Measurements from ENCODE around the gene PDIA2.

DNA sequence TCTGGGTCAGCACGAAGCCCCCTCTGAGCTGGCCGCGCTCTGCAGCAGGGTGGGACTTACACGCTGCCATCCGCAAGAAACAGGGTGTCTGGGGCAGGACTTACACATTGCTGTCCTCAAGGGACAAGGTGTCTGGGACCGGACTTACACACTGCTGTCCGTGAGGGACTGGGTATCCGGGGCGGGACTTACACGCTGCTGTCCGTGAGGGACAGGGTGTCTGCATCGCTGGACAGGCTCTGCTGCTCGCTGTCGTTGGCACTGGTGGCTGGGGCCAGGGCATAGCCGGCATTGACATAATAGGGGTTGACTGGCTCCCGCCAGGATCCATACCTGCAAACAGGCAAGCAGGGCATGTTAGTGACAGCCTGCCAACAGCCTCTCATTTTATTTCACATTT is 31.4 kb downstream of the PDIA2 start:
- TF ChIP-seq, protein P1, sequence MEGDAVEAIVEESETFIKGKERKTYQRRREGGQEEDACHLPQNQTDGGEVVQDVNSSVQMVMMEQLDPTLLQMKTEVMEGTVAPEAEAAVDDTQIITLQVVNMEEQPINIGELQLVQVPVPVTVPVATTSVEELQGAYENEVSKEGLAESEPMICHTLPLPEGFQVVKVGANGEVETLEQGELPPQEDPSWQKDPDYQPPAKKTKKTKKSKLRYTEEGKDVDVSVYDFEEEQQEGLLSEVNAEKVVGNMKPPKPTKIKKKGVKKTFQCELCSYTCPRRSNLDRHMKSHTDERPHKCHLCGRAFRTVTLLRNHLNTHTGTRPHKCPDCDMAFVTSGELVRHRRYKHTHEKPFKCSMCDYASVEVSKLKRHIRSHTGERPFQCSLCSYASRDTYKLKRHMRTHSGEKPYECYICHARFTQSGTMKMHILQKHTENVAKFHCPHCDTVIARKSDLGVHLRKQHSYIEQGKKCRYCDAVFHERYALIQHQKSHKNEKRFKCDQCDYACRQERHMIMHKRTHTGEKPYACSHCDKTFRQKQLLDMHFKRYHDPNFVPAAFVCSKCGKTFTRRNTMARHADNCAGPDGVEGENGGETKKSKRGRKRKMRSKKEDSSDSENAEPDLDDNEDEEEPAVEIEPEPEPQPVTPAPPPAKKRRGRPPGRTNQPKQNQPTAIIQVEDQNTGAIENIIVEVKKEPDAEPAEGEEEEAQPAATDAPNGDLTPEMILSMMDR (IDR thresholded peaks at IDR 0.05): no peak
- TF ChIP-seq POLR2A (IDR thresholded peaks at IDR 0.05): no peak

All from heart left ventricle (tissue), 13 donors.